Globus pallidus (tissue), 1 donor: ENCODE data around the gene TNFAIP8L2.
"Not testable (repeated sequence)": the region's sequence is repeated elsewhere in the genome, so short reads cannot be mapped to it uniquely, and the experiment has no call there.

ENCODE experiments used
- DNase-seq: peaks from one replicate; pipeline ENCODE4 v3.0.0-alpha.2; 2015; ENCODE audit warnings: low spot score

Gene TNFAIP8L2

DNA sequence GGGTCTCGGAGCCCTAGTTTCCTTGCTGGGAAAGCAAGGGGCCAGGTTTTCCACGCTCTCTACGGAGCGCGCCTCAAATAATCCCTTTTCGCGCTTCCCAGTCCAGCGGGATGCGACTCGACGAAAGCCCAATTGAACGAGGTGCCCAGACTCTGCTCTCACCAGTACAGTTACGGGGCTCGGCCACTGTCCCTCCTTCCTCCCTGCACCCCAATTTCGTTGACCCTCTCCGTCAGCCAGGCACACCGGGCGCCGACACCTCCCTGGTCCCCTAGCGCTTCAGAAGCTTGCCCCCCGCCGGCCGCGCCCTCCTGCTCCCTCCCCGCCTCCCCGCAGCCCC lies 10.4 kb upstream of the TNFAIP8L2 start:
- no peak for DNase-seq

DNA sequence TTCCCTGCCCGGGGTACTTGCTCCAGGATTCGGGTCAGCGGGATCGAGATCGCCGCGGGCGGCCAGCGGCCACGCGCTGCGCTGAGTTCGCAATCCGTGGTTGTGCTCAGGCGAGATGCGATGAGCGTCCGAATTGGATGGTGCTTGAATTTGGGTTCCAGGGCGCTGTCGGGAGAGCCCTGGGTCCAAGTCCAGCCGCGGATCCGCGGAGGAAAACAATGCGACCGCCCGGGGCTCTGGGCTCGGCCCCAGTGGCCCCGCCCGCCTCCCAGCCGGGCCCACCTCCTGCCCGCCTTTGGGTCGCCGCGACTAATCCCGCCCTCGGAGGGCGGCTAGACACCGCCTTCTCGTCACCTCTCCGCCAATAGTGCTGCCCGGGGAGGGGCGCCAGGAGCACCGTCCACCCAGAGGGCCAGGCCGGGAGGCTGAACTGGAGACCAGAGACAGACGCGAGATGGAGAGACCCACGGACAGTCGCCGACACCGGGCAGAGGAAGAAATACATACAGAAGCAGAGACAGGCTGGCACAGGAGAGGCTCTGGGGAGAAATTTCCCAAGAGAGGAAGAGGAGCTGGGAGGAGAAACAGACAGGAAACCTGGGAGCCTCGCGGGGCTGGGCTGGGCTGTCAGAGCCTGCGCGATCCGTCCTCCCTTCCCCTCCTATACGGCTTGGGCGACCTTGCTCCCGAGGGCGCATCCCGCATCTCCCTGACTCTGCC lies 9.9 kb upstream of the TNFAIP8L2 start, which contains the start of gene SEMA6C:
TSS of gene SEMA6C (minus strand) at position 220 of the 720 bp plus-strand sequence. CDS start 4,010 bp downstream, outside the sequence.
- DNase-seq, result peak; percentile 95

DNA sequence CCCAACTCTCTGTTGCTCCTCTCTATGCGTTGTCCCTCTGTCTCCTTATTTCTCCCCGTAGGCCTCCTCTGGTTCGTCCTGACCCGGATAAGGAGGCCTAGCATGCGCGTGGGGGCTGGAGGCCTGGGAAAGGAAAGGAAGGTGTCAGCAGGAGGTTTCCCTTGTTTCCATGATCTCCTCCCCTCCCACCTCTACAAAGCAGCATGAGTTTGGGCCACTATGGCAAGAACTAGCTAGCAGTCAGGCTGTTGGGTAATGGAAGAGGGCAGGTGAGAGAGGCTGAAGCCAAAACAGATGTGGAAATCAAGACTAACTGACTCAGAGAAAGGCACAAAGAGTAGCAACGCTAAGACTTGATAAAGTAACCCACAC lies 9.3 kb upstream of the TNFAIP8L2 start:
- DNase-seq, result no peak

DNA sequence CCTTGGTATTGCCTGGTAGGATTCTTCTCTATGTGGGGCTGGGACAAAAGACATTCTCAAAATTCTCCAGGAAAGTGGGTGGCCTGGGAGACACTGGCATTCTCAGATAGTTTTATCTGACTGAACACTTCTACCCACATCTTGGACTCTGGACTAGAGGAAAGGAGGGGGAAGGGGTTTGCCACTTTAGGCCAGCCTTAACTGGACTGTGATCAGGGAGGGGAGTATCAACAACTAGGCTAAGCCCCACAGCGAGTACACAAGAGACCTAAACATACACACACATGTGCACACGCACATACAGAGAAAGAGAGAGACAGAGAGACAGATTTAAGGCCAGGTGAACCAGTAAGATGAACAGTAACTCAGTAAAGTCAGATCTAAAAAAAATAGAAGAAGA lies 8.8 kb upstream of the TNFAIP8L2 start:
- no peak for DNase-seq

DNA sequence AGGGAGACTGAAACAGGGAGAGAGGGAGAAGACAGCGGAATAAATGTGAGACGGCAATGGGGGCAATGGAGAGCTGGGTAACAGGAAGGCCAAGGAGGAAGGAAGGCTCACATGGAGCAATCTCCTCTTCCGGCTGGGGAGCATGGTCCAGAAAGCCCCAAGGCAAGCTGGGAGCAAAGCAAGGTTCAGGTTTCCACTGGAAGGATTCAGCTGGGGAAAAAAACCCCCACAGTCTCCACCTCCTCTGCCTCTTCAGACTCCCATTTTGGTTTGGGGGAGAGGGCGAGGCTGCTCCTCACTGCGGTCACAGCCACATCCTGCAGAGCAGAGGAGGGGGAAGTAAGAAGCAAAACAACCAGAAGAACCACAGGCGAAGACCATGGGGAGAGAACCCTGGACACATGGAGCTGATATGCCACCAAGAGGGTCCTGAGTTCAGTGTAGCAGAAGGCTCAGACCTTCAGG lies 650 bp downstream of the TNFAIP8L2 start:
- no peak for DNase-seq

DNA sequence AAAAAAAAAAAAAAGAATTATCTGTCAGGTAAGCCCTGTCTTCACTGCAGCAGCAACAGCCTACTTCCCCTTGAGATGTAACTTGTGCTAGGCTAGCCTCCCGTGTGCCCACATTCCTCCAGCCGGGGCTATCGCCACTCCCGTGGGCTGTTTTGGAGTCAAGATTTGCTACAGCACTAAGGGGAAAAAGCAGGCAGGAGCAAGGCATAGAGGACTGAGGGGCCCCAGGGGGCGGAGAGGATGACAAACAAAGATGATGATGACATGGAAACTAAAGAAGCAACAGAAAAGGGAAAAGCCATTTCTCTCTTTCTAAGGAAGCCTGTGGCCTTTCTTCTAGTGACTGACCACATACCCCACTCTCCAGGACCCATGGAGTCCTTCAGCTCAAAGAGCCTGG lies 1.9 kb downstream of the TNFAIP8L2 start:
- no peak for DNase-seq

DNA sequence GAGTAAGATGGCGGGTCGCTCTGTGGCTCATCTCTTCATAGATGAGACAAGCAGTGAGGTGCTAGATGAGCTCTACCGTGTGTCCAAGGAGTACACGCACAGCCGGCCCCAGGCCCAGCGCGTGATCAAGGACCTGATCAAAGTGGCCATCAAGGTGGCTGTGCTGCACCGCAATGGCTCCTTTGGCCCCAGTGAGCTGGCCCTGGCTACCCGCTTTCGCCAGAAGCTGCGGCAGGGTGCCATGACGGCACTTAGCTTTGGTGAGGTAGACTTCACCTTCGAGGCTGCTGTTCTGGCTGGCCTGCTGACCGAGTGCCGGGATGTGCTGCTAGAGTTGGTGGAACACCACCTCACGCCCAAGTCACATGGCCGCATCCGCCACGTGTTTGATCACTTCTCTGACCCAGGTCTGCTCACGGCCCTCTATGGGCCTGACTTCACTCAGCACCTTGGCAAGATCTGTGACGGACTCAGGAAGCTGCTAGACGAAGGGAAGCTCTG lies 2.4 kb downstream of the TNFAIP8L2 start:
- DNase-seq, result no peak

DNA sequence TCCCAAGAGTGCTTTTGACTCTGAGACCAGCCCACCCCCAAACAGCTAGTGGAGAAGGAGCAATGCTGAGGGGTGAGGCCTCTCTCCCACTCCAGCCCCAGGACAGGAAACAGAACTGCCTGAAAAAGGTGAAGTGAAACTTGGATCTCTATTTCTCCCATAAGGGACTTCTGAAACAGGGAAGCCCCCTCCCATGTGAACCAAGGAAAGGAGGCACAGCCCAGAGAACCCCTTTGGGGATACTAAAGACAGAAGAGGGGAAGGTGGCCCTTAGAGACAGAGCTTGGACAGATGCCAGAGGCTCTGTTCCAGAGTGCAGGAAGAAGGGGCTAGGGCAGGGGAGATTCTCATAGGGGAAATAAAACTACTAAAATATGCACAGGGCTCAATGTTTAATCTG lies 2.9 kb downstream of the TNFAIP8L2 start:
- no peak for DNase-seq

DNA sequence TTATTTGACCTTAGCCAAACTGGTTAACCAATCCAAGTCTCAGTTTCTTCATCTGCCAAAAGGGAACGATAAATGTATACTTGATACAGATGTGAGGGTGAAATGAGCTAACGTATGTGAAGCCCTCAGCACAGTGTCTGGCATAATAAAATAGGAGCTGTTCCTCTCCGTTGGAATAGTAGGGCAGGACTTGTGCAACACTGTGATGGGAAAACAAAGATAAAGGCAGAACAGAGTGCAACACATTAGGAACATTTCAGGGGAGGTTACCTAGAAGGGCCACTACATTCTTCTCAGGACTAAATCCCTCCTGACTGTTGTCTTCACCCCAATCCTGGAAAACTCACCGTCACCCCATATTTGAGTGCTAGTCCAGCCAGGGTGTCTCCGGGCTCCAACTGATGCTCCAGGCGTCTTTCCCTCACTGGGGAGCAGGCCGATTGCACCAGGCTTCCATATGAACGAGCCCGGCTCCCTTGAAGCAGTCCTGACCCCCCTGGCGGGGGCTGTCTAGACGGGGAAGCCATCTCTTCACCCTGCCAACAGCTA lies 8.4 kb downstream of the TNFAIP8L2 start:
- no peak for DNase-seq

DNA sequence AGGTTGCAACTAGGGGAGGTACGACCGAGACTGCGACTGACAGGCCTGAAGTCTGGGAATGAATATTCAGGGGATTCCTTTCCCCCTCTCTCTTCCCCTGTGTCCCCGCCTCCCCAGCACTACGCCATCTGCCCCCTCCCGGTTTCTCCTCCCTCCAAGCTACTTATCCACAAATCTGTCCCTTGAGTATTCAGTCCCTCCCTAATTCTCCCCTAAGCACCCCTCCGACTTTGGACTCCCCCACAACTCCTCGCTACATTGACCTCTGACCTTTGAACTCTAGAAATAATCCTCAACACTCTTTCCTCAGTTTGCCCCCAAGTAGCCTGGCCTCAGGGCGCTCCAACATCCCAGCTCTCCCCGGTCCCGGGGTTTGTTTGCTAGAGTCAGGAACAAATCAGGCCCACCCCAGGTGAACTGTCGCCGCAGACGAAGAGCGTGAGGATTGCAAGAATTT lies 8.9 kb downstream of the TNFAIP8L2 start:
- DNase-seq, result peak; percentile 60

DNA sequence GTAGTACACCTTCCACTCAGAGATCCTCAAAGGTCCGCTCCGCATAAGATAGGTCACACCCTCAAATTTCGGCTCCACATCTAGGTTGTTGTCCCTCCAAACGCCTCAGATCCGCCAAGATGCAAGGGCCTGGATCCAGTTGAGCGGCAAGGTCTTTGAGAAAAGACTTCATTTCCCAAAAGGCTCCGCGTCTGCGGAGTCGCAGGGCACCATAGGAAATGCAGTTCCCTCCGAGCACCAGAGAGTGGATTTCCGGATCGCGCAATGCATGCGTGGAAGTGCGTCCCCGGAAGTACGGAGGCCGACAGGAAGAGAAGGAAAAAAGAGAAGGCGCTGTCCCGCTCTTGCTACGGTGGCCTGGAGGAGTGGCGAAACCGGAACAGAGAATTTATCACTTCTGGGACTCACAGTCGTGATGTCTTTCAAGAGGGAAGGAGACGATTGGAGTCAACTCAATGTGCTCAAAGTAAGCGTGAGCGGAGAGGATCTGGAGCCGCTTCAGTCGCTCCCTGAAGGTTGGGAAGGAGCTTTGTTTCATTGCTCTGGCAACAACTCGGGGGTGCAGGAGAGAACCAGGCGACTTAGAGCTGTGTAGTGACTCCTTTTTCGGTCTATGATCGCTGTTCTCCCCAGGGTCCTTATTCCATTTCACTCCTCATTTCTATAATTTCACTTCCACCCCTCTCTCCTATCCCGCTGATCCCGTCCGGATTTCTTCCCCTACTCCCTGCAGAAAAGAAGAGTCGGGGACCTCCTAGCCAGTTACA lies 9.5 kb downstream of the TNFAIP8L2 start, which contains the start of the genes LYSMD1 and SCNM1:
TSS of gene LYSMD1 (minus strand) at position 165 of the 767 bp plus-strand sequence. CDS start 644 bp downstream, outside the sequence.
TSS of gene SCNM1 (plus strand) at position 407 of the 767 bp plus-strand sequence. CDS start at position 416, 9 bp downstream.
- peak; percentile 98 for DNase-seq

DNA sequence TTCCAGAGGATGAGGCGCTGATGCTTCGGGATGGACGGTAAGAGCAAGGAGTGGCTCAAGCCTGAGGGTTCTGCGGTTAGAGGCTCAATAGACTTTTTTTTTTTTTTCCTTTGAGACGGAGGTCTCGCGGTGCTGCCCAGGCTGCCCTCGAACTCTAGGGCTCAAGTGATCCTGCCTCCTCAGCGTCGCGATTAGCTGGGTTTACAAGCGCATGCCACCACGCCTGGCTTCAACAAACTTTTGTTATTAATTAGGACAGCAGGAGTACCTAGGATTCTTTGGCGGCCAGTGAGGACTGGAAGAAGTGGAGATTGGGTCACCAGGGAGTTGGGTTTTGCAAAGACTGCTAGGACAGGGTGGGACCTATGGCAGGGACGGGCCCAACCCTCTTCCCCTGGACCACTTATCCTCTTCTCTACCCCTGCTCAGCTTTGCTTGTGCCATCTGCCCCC lies 10.1 kb downstream of the TNFAIP8L2 start:
- no peak for DNase-seq

DNA sequence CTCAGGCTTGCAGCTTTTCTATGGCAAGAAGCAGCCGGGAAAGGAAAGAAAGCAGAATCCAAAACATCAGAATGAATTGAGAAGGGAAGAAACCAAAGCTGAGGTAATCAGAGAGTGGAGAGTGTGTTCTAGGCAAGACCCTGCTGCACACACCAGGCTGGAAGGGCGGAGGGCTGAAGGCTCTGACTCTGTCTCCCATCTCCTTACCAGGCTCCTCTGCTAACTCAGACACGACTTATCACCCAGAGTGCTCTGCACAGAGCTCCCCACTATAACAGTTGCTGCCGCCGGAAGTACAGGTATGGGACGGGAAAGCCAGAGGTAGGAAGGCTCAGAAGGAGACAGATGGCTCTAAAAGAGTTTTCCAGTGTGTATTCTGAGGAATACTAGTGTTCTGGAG lies 10.7 kb downstream of the TNFAIP8L2 start:
- no peak for DNase-seq

DNA sequence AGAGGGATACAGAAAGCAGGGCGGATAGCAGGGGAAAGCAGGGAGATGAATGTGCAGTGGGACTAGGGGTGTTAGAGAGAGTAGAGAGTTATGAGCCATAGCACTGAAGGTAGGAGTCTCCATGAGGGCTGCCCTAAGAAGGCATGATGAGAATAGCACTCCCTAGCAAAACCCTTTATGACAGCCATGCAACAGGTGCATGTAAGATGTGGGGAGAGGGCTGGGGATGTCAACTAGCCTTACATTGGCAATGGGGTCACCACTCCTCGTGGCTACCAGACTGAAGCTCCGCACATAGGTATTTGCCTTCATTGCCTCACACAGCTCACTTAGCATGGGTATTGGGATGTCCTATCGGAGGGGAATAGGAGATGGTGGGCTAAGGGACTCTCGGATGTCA lies 14.7 kb downstream of the TNFAIP8L2 start:
- no peak for DNase-seq

DNA sequence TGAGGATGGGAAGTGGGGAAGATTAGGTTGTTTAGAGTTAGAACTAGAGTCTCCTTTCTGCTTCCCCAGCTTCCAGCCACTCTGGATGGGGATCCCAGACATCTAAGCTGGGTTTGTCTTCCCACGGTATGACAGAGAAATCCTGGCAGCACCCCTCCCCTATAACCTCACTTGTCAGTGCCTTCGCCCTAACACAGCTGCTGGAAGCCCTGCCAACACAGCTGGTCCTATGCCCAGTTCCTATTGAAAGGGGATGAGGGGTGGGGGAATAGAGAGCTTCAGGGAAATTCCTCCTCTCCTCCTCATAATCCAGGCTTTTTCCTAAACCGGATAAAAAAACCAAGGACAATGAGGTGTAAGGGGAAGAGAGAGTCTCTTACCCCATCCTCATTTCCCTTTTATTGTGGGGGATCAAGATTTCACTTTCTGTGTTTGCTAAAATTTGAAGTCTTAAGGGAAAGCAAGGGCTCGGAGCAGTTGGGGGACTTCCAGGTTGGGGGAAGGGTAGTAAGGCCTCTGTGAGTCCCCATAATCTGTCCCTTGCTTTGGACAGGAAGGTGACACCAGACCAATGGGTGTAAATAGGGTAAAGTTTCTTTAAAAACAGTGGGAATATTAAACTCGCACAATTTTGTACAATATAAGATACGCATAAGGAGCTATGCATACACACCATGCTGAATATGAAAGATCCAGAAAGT lies 18.7 kb downstream of the TNFAIP8L2 start:
- peak; percentile 91 for DNase-seq

DNA sequence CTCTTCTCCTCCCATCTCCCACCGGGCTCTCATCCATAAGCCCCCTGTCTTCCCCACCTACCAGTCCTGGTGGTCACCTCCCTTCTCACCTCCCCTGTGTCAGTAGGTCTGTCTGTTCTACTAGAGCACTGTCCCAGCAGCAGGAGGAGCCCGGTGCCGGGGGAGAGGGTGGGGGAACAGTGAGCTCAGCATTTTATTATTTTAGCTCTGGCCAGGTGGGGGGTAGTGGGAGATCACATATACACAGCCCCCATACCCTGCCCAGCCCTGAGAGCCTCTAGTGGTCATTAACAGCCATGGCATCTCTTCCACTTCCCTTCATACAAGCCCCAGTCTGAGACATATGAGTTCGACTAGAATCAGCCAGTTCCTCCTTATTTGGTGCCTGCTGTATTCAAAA lies 19.4 kb downstream of the TNFAIP8L2 start, which contains the start of gene TMOD4:
TSS of gene TMOD4 (minus strand) at position 119 of the 400 bp plus-strand sequence. CDS start 1,106 bp downstream, outside the sequence.
- no peak for DNase-seq

DNA sequence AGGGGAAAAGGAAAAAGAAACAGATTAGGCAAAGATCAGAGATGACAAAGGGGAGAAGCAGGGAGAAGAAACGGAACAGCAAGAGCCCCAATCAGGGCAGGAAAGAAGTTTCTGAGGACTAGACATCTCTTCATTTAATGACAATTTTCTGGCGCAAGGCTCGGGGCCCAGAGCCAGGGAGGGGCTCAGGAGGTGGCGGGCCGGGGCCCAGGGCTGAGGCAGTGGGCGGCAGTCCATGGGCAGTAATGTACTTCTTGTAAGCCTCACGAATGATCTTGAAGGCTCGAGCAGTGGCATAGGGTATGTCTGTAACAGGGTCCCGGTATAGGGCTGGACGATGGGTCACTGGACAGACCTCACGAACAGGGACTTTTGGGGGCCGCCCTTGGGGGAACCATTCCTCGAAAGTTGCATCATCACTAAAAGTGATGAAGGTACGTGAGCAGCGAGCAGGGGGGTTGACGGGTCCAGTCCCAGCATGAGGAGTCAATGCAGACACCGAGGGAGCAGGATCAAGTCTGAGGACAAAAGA lies 20.1 kb downstream of the TNFAIP8L2 start:
- DNase-seq, result no peak

DNA sequence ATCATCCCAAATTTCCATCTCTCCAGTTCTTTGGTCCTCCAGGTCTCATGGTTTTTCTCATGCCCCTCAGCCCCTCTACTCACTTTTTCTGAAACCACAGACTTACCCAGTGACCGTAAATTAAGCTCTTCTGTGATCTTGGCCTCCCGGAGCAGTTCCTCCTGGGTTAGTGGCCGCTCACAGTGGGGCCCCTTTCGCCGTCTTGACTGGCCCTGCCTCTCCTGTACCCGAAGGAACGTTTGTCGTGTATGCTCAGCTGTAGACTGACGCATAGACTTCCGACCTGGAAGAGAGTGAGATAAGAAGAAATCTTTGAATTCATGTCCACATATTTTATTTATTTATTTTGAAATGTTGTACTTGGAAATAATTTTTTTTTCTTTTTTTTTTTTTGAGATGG lies 27.8 kb downstream of the TNFAIP8L2 start:
- DNase-seq, result no peak

DNA sequence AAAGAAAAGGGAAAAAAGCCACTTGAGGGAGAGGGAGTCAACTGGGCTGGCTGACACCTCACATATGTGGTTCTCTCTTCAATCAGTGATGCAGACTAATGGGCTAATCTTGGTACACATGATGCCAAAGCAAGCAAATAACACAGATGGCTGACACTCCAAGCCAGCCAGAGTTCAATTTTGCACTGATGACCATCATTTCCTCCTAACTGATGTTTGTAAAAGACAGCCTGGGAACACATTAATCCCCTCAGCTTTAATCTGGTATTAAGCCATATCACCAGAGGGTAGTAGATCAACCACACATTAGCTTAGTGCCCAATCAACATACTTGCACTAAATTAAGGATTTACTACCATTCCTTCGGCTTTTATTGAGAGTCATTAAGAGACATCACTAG lies 30.8 kb downstream of the TNFAIP8L2 start:
- DNase-seq, result no peak

DNA sequence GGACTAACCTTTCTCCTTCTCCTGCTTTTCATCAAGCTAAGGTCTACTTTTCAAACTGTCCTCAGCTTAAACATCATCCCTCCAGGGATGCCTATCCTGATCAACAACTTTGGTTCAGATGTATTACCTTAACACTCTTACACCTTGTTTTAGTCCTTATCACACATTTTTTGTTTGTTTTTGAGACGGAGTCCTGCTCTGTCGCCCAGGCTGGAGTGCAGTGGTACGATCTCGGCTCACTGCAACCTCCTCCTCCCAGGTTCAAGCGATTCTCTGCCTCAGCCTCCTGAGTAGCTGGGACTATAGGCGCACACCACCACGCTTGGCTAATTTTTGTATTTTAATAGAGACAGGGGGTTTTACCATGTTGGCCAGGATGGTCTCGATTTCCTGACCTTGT lies 32.2 kb downstream of the TNFAIP8L2 start:
- DNase-seq, result not testable (repeated sequence)
